ENCODE data around the gene GLRX.
"Not testable (repeated sequence)": the region's sequence is repeated elsewhere in the genome, so short reads cannot be mapped to it uniquely, and the experiment has no call there.

Gene GLRX

GRCh38 chr5:95861864-95862561, 39.5 kb upstream of the GLRX start:
- no peaks in the 10 kb centered on the region for H3K36me3 ChIP-seq (ENCODE audit: control insufficient read depth, insufficient read depth, low read length)
- no peak overlapping the region for H3K4me3 ChIP-seq (ENCODE audit: low read depth, low read length)
- H3K27ac ChIP-seq (ENCODE audit: low read depth, low read length), result no peak overlapping the region
- H3K9me3 ChIP-seq (ENCODE audit: control insufficient read depth, insufficient read depth, low read depth, low read length), result no peaks in the 10 kb centered on the region
- H3K4me1 ChIP-seq (ENCODE audit: control insufficient read depth, insufficient read depth, low read length), result peaks cover 13% of the 10 kb centered on the region
- H3K27me3 ChIP-seq (ENCODE audit: control insufficient read depth, insufficient read depth, low read length), result no peaks in the 10 kb centered on the region
- H3K9ac ChIP-seq (ENCODE audit: low read length), result no peak overlapping the region

- no peaks in the 10 kb centered on the region for H3K36me3 ChIP-seq (ENCODE audit: control insufficient read depth, insufficient read depth, low read length)
- H3K4me3 ChIP-seq (ENCODE audit: low read depth, low read length), result no peak overlapping the region
- no peak overlapping the region for H3K9ac ChIP-seq (ENCODE audit: low read length)
- H3K4me1 ChIP-seq (ENCODE audit: control insufficient read depth, insufficient read depth, low read length), result peaks cover 13% of the 10 kb centered on the region
- H3K27me3 ChIP-seq (ENCODE audit: control insufficient read depth, insufficient read depth, low read length), result no peaks in the 10 kb centered on the region
- no peaks in the 10 kb centered on the region for H3K9me3 ChIP-seq (ENCODE audit: control insufficient read depth, insufficient read depth, low read depth, low read length)
- H3K27ac ChIP-seq (ENCODE audit: low read depth, low read length), result no peak overlapping the region
Observed at GRCh38 chr5:95861221-95861863, 38.8 kb upstream of the GLRX start.

- Histone ChIP-seq H3K4me3 (ENCODE audit: low read depth, low read length) (no peak overlapping the region), H3K9ac (ENCODE audit: low read length) (no peak overlapping the region), H3K9me3 (ENCODE audit: control insufficient read depth, insufficient read depth, low read depth, low read length) (no peaks in the 10 kb centered on the region), H3K27ac (ENCODE audit: low read depth, low read length) (no peak overlapping the region), H3K4me1 (ENCODE audit: control insufficient read depth, insufficient read depth, low read length) (peaks cover 13% of the 10 kb centered on the region), H3K27me3 (ENCODE audit: control insufficient read depth, insufficient read depth, low read length) (no peaks in the 10 kb centered on the region), H3K36me3 (ENCODE audit: control insufficient read depth, insufficient read depth, low read length) (no peaks in the 10 kb centered on the region)
Observed at GRCh38 chr5:95859661-95860060, 37.1 kb upstream of the GLRX start.

- Histone ChIP-seq H3K4me3 (ENCODE audit: low read depth, low read length) (peak overlapping the region; percentile 26; the same call in 1 of the 2 replicates), H3K27me3 (ENCODE audit: control insufficient read depth, insufficient read depth, low read length) (no peaks in the 10 kb centered on the region), H3K9ac (ENCODE audit: low read length) (no peak overlapping the region), H3K36me3 (ENCODE audit: control insufficient read depth, insufficient read depth, low read length) (no peaks in the 10 kb centered on the region), H3K27ac (ENCODE audit: low read depth, low read length) (no peak overlapping the region), H3K4me1 (ENCODE audit: control insufficient read depth, insufficient read depth, low read length) (peaks cover 13% of the 10 kb centered on the region), H3K9me3 (ENCODE audit: control insufficient read depth, insufficient read depth, low read depth, low read length) (no peaks in the 10 kb centered on the region)
Observed at GRCh38 chr5:95858661-95859595, 36.4 kb upstream of the GLRX start.

- no peak overlapping the region for H3K4me3 ChIP-seq (ENCODE audit: low read depth, low read length)
- H3K9ac ChIP-seq (ENCODE audit: low read length), result no peak overlapping the region
- no peak overlapping the region for H3K27ac ChIP-seq (ENCODE audit: low read depth, low read length)
Observed at GRCh38 chr5:95858023-95858461, 35.5 kb upstream of the GLRX start.

GRCh38 chr5:95857185-95857945, 34.8 kb upstream of the GLRX start:
- Histone ChIP-seq H3K27ac (ENCODE audit: low read depth, low read length) (no peak overlapping the region), H3K4me3 (ENCODE audit: low read depth, low read length) (no peak overlapping the region), H3K9ac (ENCODE audit: low read length) (no peak overlapping the region), H3K36me3 (ENCODE audit: control insufficient read depth, insufficient read depth, low read length) (no peaks in the 10 kb centered on the region), H3K4me1 (ENCODE audit: control insufficient read depth, insufficient read depth, low read length) (peaks cover 5% of the 10 kb centered on the region), H3K27me3 (ENCODE audit: control insufficient read depth, insufficient read depth, low read length) (no peaks in the 10 kb centered on the region), H3K9me3 (ENCODE audit: control insufficient read depth, insufficient read depth, low read depth, low read length) (no peaks in the 10 kb centered on the region)

More at GRCh38 chr5:95858023-95858461, 35.5 kb upstream of the GLRX start:
- Histone ChIP-seq H3K36me3 (ENCODE audit: control insufficient read depth, insufficient read depth, low read length) (no peaks in the 10 kb centered on the region), H3K9me3 (ENCODE audit: control insufficient read depth, insufficient read depth, low read depth, low read length) (no peaks in the 10 kb centered on the region), H3K27me3 (ENCODE audit: control insufficient read depth, insufficient read depth, low read length) (no peaks in the 10 kb centered on the region), H3K4me1 (ENCODE audit: control insufficient read depth, insufficient read depth, low read length) (peaks cover 7% of the 10 kb centered on the region)

GRCh38 chr5:95856501-95856981, 34.0 kb upstream of the GLRX start:
- Histone ChIP-seq H3K27ac (ENCODE audit: low read depth, low read length) (no peak overlapping the region), H3K9ac (ENCODE audit: low read length) (no peak overlapping the region), H3K27me3 (ENCODE audit: control insufficient read depth, insufficient read depth, low read length) (no peaks in the 10 kb centered on the region), H3K4me1 (ENCODE audit: control insufficient read depth, insufficient read depth, low read length) (peaks cover 5% of the 10 kb centered on the region), H3K4me3 (ENCODE audit: low read depth, low read length) (no peak overlapping the region), H3K9me3 (ENCODE audit: control insufficient read depth, insufficient read depth, low read depth, low read length) (no peaks in the 10 kb centered on the region), H3K36me3 (ENCODE audit: control insufficient read depth, insufficient read depth, low read length) (no peaks in the 10 kb centered on the region)

GRCh38 chr5:95853490-95853889, 31.0 kb upstream of the GLRX start:
- no peaks in the 10 kb centered on the region for H3K36me3 ChIP-seq (ENCODE audit: control insufficient read depth, insufficient read depth, low read length)
- no peaks in the 10 kb centered on the region; the same call in 1 of the 2 replicates for H3K4me1 ChIP-seq (ENCODE audit: control insufficient read depth, insufficient read depth, low read length)
- no peak overlapping the region for H3K9ac ChIP-seq (ENCODE audit: low read length)
- peaks cover 2% of the 10 kb centered on the region; the same call in 1 of the 2 replicates for H3K9me3 ChIP-seq (ENCODE audit: control insufficient read depth, insufficient read depth, low read depth, low read length)
- no peaks in the 10 kb centered on the region for H3K27me3 ChIP-seq (ENCODE audit: control insufficient read depth, insufficient read depth, low read length)
- H3K27ac ChIP-seq (ENCODE audit: low read depth, low read length), result no peak overlapping the region
- no peak overlapping the region for H3K4me3 ChIP-seq (ENCODE audit: low read depth, low read length)

GRCh38 chr5:95852567-95852966, 30.0 kb upstream of the GLRX start:
- Histone ChIP-seq H3K4me3 (ENCODE audit: low read depth, low read length) (no peak overlapping the region), H3K27me3 (ENCODE audit: control insufficient read depth, insufficient read depth, low read length) (no peaks in the 10 kb centered on the region)

GRCh38 chr5:95851141-95851540, 28.6 kb upstream of the GLRX start:
- H3K9me3 ChIP-seq (ENCODE audit: control insufficient read depth, insufficient read depth, low read depth, low read length); H3K36me3 ChIP-seq (ENCODE audit: control insufficient read depth, insufficient read depth, low read length); H3K9ac ChIP-seq (ENCODE audit: low read length); H3K27ac ChIP-seq (ENCODE audit: low read depth, low read length); H3K4me3 ChIP-seq (ENCODE audit: low read depth, low read length); H3K4me1 ChIP-seq (ENCODE audit: control insufficient read depth, insufficient read depth, low read length); H3K27me3 ChIP-seq (ENCODE audit: control insufficient read depth, insufficient read depth, low read length): not testable (repeated sequence)

More at GRCh38 chr5:95852567-95852966, 30.0 kb upstream of the GLRX start:
- Histone ChIP-seq H3K36me3 (ENCODE audit: control insufficient read depth, insufficient read depth, low read length) (no peaks in the 10 kb centered on the region), H3K9ac (ENCODE audit: low read length) (no peak overlapping the region), H3K4me1 (ENCODE audit: control insufficient read depth, insufficient read depth, low read length) (no peaks in the 10 kb centered on the region; the same call in 1 of the 2 replicates), H3K9me3 (ENCODE audit: control insufficient read depth, insufficient read depth, low read depth, low read length) (peaks cover 2% of the 10 kb centered on the region; the same call in 1 of the 2 replicates), H3K27ac (ENCODE audit: low read depth, low read length) (no peak overlapping the region)
